Fibroblast of lung (primary cell): ENCODE data around the gene MAPKBP1. TPM values are rescaled to one million over a fixed set of nuclear protein-coding genes. Genes with fewer than 3 reads are reported as not detected.

Source experiments
- DNase-seq, 2 donors: peaks; one replicate each; pipeline versions ENCODE4 v3.0.0 to v3.0.0-alpha.2; 2010; ENCODE audit warnings: low read depth in 2 of 2
- H2AFZ ChIP-seq: 2 replicates; pipeline ENCODE4 v1.5.1; 2012; ENCODE audit warnings: low read length, control low read depth, inconsistent platforms
- H3K27ac ChIP-seq: 2 replicates; pipeline ENCODE4 v1.5.1; 2011; ENCODE audit warnings: low read length, control low read depth; ENCODE audit not compliant: insufficient read depth
- H3K27me3 ChIP-seq: 2 replicates; pipeline ENCODE4 v1.5.1; 2011; ENCODE audit warnings: mild to moderate bottlenecking, low read length; ENCODE audit not compliant: control insufficient read depth, insufficient read depth
- H3K36me3 ChIP-seq: 2 replicates; pipeline ENCODE4 v1.5.1; 2011; ENCODE audit warnings: low read length; ENCODE audit not compliant: control insufficient read depth, insufficient read depth
- H3K4me1 ChIP-seq: 2 replicates; pipeline ENCODE4 v1.5.1; 2011; ENCODE audit warnings: low read length; ENCODE audit not compliant: control insufficient read depth, insufficient read depth; ENCODE audit errors: extremely low read depth
- H3K4me2 ChIP-seq: 2 replicates; pipeline ENCODE4 v1.5.1; 2011; ENCODE audit warnings: low read length, control low read depth; ENCODE audit not compliant: insufficient read depth; ENCODE audit errors: extremely low read depth
- H3K4me3 ChIP-seq, 4 experiments: fragments of 200-600 bp in 1 of 4; sonication (generic) in 1 of 4; replicated peaks in 1 of 4; 2 replicates each; pipeline ENCODE4 v1.5.1; 2011 to 2016; ENCODE audit warnings: low read length in 4 of 4, low read depth in 3 of 4, mild to moderate bottlenecking in 3 of 4, control low read depth in 2 of 4, inconsistent platforms in 1 of 4, mixed read lengths in 1 of 4; ENCODE audit not compliant: insufficient read depth in 1 of 4; ENCODE audit errors: control extremely low read depth in 1 of 4
- H3K79me2 ChIP-seq: 2 replicates; pipeline ENCODE4 v1.5.1; 2012; ENCODE audit warnings: mild to moderate bottlenecking, low read length, inconsistent platforms; ENCODE audit not compliant: control insufficient read depth, insufficient read depth
- H3K9ac ChIP-seq: 2 replicates; pipeline ENCODE4 v1.5.1; 2011; ENCODE audit warnings: mild to moderate bottlenecking, low read length, control low read depth; ENCODE audit not compliant: insufficient read depth
- H3K9me3 ChIP-seq: 2 replicates; pipeline ENCODE4 v1.5.1; 2012; ENCODE audit warnings: low read depth, low read length; ENCODE audit not compliant: control insufficient read depth, insufficient read depth
- H4K20me1 ChIP-seq: 2 replicates; pipeline ENCODE4 v1.5.1; 2011; ENCODE audit warnings: low read length; ENCODE audit not compliant: control insufficient read depth, insufficient read depth; ENCODE audit errors: extremely low read depth
- EZH2 ChIP-seq: IDR thresholded peaks from 2 replicates; pipeline ENCODE4 v1.5.1; 2012; ENCODE audit warnings: low read length, control low read depth, mild to moderate bottlenecking; ENCODE audit errors: missing control alignments
- polyA plus RNA-seq, 2 donors: library from polyadenylated mRNA; depleted of rRNA in 1 of 2; stranded (reverse) in 1 of 2; unstranded in 1 of 2; fragments of >200 nt; gene quantifications; 2 replicates each; pipeline ENCODE4 v1.2.1, GENCODE V29; 2011 to 2012; ENCODE audit warnings: missing spikeins in 1 of 2
- total RNA-seq: library from RNA; depleted of rRNA; stranded (reverse); fragments of >200 nt; gene quantifications from 2 replicates; pipeline ENCODE4 v1.2.1, GENCODE V29; 2014
- TF ChIP-seq, protein P1 (sequence below), 2 donors: IDR thresholded peaks in 1 of 2; conservative IDR thresholded peaks in 1 of 2; 1 replicate in 1 of 2; 2 replicates in 1 of 2; pipeline ENCODE4 v1.5.1; 2011 to 2012; ENCODE audit warnings: low read length in 2 of 2, control low read depth in 1 of 2, inconsistent platforms in 1 of 2, low read depth in 1 of 2, mild to moderate bottlenecking in 1 of 2

MAPKBP1 gene
- total and polyA plus RNA-seq, 2 donors (not counting 1 experiment from before 2014, with no cell fraction given), result 2.8 to 20.8 TPM

DNA sequence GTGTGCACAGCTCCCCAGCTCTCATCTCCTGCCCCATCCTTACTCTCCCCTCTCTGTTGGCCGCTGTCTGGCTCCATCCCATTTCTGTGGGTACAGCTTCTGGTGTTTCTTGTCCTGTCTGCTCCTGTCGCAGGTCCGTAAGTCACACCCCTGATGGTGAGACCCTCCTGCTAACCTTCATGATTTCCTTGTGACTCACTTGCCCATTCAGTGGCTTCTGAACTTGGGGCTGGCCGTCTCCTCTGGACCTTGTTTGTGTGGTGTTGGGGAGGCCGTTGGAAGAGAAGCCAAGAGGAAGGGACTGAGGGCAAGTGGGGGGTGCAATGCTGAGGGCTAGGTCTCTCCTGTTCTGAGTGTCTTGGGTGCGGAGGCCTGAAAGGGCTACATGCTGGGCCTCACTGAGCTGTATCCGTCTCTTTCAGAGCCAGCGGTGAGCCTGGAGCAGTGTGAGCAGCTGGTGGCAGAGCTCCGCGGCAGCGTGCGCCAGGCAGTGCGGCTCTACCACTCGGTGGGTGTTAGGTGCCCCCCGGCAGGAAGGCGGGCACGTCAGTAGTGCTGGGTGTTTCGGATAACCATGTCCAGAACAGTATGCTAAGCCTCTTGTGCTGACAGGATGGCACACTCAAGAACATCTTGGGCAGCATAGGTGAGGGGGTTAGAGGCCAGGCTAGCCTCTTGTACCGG is 49.9 kb downstream of the MAPKBP1 start:
- Histone ChIP-seq H3K36me3 (peaks cover 20% of the 10 kb centered on the region), H2AFZ (no peak overlapping the region), H3K4me1 (no peaks in the 10 kb centered on the region), H3K27me3 (no peaks in the 10 kb centered on the region), H3K27ac (no peak overlapping the region), H3K4me2 (no peak overlapping the region), H3K79me2 (no peaks in the 10 kb centered on the region), H3K9me3 (no peaks in the 10 kb centered on the region), H3K4me3 (no peak overlapping the region), H4K20me1 (no peaks in the 10 kb centered on the region), H3K9ac (no peak overlapping the region)
- no peak for DNase-seq
- no peak for TF ChIP-seq EZH2
- TF ChIP-seq, protein P1, sequence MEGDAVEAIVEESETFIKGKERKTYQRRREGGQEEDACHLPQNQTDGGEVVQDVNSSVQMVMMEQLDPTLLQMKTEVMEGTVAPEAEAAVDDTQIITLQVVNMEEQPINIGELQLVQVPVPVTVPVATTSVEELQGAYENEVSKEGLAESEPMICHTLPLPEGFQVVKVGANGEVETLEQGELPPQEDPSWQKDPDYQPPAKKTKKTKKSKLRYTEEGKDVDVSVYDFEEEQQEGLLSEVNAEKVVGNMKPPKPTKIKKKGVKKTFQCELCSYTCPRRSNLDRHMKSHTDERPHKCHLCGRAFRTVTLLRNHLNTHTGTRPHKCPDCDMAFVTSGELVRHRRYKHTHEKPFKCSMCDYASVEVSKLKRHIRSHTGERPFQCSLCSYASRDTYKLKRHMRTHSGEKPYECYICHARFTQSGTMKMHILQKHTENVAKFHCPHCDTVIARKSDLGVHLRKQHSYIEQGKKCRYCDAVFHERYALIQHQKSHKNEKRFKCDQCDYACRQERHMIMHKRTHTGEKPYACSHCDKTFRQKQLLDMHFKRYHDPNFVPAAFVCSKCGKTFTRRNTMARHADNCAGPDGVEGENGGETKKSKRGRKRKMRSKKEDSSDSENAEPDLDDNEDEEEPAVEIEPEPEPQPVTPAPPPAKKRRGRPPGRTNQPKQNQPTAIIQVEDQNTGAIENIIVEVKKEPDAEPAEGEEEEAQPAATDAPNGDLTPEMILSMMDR (conservative IDR thresholded peaks at IDR 0.05 in 1 of 2, IDR thresholded peaks at IDR 0.05 in 1 of 2; ENCODE audit: low read depth in 1 of 2, low read length in 2 of 2), result no peak

DNA sequence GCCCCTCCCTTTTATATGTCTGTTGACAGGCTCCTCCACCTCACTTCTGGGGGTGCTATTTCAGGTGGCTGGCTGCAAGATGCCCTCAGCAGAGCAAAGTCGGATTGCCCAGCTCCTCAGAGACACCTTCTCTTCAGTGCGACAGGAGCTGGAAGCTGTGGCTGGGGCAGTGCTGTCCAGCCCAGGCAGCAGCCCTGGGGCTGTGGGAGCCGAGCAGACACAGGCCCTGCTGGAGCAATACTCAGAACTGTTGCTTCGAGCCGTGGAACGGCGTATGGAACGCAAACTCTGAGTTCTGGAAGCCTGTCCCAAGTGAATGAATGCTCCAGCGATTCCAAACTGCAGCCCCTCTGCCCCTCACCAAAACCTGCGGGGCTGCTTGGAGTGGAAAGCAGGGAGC is 50.9 kb downstream of the MAPKBP1 start:
- no peak for TF ChIP-seq EZH2
- TF ChIP-seq, protein P1 (conservative IDR thresholded peaks at IDR 0.05 in 1 of 2, IDR thresholded peaks at IDR 0.05 in 1 of 2; ENCODE audit: low read depth in 1 of 2, low read length in 2 of 2), result no peak
- H3K9ac ChIP-seq, result no peak overlapping the region
- DNase-seq, result no peak

DNA sequence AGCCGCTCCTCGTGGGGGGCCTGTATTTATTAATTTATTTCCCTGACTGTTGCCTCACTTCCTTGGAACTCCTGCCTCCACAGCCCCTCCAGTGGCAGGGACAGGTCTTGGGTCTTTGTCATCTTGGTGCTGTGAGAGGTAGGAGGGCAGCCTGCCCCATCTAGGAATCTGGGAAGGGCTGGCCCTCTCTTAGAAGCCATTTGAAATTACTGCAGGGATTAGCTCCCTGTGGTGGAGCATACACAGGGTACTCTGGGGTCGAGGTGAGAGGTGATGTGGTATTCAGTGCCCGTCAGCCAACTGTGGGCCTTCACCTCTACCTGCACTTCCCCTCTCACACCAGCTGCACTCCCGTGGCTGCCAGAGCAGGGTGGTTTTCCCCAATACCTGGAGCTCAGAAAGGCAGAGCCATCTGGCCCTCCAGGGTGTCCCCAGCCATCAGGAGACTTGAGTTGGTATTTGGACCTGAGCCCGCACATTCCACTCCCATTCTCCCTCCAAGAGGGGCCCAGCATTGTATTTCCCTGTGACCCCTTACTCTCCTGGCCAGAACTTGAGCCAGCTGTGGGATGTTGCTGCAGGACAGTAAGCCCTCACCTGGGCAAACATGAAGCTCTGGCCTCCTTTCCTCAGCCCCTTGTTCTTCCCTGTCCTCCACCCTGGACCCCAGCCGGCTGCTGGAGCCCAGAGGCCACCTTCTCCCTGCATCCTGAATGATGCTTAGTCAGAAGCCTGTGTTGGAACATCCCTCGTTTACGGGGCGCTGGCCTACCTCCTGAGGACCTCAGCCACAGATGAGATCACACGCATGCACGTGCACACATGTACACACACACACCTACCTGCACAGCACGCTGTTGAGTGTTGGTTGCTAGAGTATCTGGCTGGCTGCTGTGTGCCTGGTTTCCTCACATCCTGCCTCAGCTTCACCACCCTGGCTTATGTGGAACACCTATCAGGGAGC is 51.6 kb downstream of the MAPKBP1 start:
- Histone ChIP-seq H3K36me3 (peaks cover 16% of the 10 kb centered on the region), H3K9ac (no peak overlapping the region), H3K4me2 (no peak overlapping the region), H3K9me3 (no peaks in the 10 kb centered on the region), H2AFZ (no peak overlapping the region), H3K27me3 (no peaks in the 10 kb centered on the region), H3K4me1 (no peaks in the 10 kb centered on the region), H3K79me2 (no peaks in the 10 kb centered on the region), H4K20me1 (no peaks in the 10 kb centered on the region), H3K27ac (no peak overlapping the region), H3K4me3 (no peak overlapping the region)
- TF ChIP-seq, protein P1 (conservative IDR thresholded peaks at IDR 0.05 in 1 of 2, IDR thresholded peaks at IDR 0.05 in 1 of 2; ENCODE audit: low read depth in 1 of 2, low read length in 2 of 2), result no peak
- TF ChIP-seq EZH2, result no peak
- no peak for DNase-seq

More for the DNA sequence above, 50.9 kb downstream of the MAPKBP1 start:
- Histone ChIP-seq H2AFZ (no peak overlapping the region), H4K20me1 (no peaks in the 10 kb centered on the region), H3K36me3 (peaks cover 16% of the 10 kb centered on the region), H3K4me2 (no peak overlapping the region), H3K9me3 (no peaks in the 10 kb centered on the region), H3K4me1 (no peaks in the 10 kb centered on the region), H3K79me2 (no peaks in the 10 kb centered on the region), H3K27me3 (no peaks in the 10 kb centered on the region), H3K4me3 (no peak overlapping the region), H3K27ac (no peak overlapping the region)
